IMR-90 (cell line): ENCODE data around the gene ZNF791. TPM values are rescaled to one million over a fixed set of nuclear protein-coding genes. Genes with fewer than 3 reads are reported as not detected.

Experiments
- ATAC-seq: fragments of 200-7000 bp; cut with Tn5 transposase; 2 replicates; pipeline ENCODE4 v1.9.1; 2020; ENCODE audit warnings: low read depth, mild to moderate bottlenecking, moderate library complexity
- BruUV-seq: library from RNA; stranded (reverse); fragments of 400-500 nt; replicated peaks from 2 replicates; lab custom pipeline; 2021; lab: Mats Ljungman, UMichigan
- CTCF ChIA-PET: fragments of 300-600 bp; formaldehyde crosslinking; extraction: SDS; loops from one replicate; lab custom pipeline; 2021; ENCODE audit warnings: antibody characterized with exemption; lab: Yijun Ruan, JAX
- POLR2A ChIA-PET: fragments of 300-600 bp; sonication (Branson Sonifier 250); formaldehyde crosslinking; loops from one replicate; lab custom pipeline; 2022; ENCODE audit warnings: antibody characterized with exemption; ENCODE audit not compliant: unreplicated experiment; lab: Charles Lee
- DNase-seq: peaks from one replicate; pipeline ENCODE4 v3.0.0; 2013
- H2AFZ ChIP-seq: replicated peaks from 2 replicates; pipeline ENCODE3; 2013; ENCODE audit warnings: low read length, mild to moderate bottlenecking; ENCODE audit not compliant: poor library complexity
- H2AK5ac ChIP-seq: 2 replicates; pipeline ENCODE4 v1.6.1; 2013; ENCODE audit warnings: low read depth, low read length, inconsistent platforms
- H2AK9ac ChIP-seq: replicated peaks from 2 replicates; pipeline ENCODE3; 2013; ENCODE audit warnings: mild to moderate bottlenecking, low read depth, low read length, moderate library complexity; ENCODE audit not compliant: poor library complexity
- H2BK120ac ChIP-seq: 2 replicates; pipeline ENCODE4 v1.6.1; 2013; ENCODE audit warnings: low read depth, low read length, inconsistent platforms
- H2BK15ac ChIP-seq: 3 replicates; pipeline ENCODE4 v1.6.1; 2013; ENCODE audit warnings: low read depth, low read length, inconsistent platforms
- H2BK20ac ChIP-seq: 2 replicates; pipeline ENCODE4 v1.6.1; 2013; ENCODE audit warnings: low read depth, mild to moderate bottlenecking, inconsistent platforms, low read length, moderate library complexity
- H2BK5ac ChIP-seq: 2 replicates; pipeline ENCODE4 v1.6.1; 2013; ENCODE audit warnings: mild to moderate bottlenecking, low read depth, low read length, inconsistent platforms; ENCODE audit not compliant: poor library complexity, severe bottlenecking
- H3K14ac ChIP-seq: replicated peaks from 2 replicates; pipeline ENCODE4 v1.6.1; 2013; ENCODE audit warnings: low read depth, low read length, inconsistent platforms
- H3K18ac ChIP-seq: 2 replicates; pipeline ENCODE4 v1.6.1; 2013; ENCODE audit warnings: low read depth, low read length, control low read depth
- H3K23ac ChIP-seq: 2 replicates; pipeline ENCODE4 v1.6.1; 2013; ENCODE audit warnings: low read depth, low read length, inconsistent platforms
- H3K27ac ChIP-seq: 2 replicates; pipeline ENCODE4 v1.5.1; 2013; ENCODE audit warnings: mild to moderate bottlenecking, control low read depth, low read length; ENCODE audit not compliant: insufficient read depth
- H3K27me3 ChIP-seq: 2 replicates; pipeline ENCODE4 v1.6.1; 2013; ENCODE audit warnings: low read length; ENCODE audit not compliant: control insufficient read depth, insufficient read depth
- H3K36me3 ChIP-seq: 2 replicates; pipeline ENCODE4 v1.6.1; 2013; ENCODE audit warnings: low read length, mixed read lengths; ENCODE audit not compliant: control insufficient read depth, insufficient read depth
- H3K4ac ChIP-seq: 2 replicates; pipeline ENCODE4 v1.6.1; 2013; ENCODE audit warnings: low read depth, low read length, inconsistent platforms
- H3K4me1 ChIP-seq: 2 replicates; pipeline ENCODE4 v1.6.1; 2013; ENCODE audit warnings: low read length, mixed read lengths; ENCODE audit not compliant: control insufficient read depth, insufficient read depth
- H3K4me2 ChIP-seq: 2 replicates; pipeline ENCODE4 v1.6.1; 2013; ENCODE audit warnings: low read depth, mild to moderate bottlenecking, control low read depth, low read length, moderate library complexity
- H3K4me3 ChIP-seq: 2 replicates; pipeline ENCODE4 v1.5.1; 2013; ENCODE audit warnings: low read depth, mild to moderate bottlenecking, control low read depth, low read length, moderate library complexity; ENCODE audit not compliant: insufficient read depth
- H3K56ac ChIP-seq: 2 replicates; pipeline ENCODE4 v1.6.1; 2013; ENCODE audit warnings: low read length, inconsistent platforms; ENCODE audit not compliant: insufficient read depth; ENCODE audit errors: extremely low read depth
- H3K79me1 ChIP-seq, 2 experiments: 2 replicates each; pipeline ENCODE4 v1.6.1; 2013; ENCODE audit warnings: low read length in 2 of 2, inconsistent platforms in 1 of 2, low read depth in 1 of 2
- H3K9ac ChIP-seq: 2 replicates; pipeline ENCODE4 v1.6.1; 2013; ENCODE audit warnings: low read depth, low read length, control low read depth
- H3K9me1 ChIP-seq: 2 replicates; pipeline ENCODE4 v1.6.1; 2013; ENCODE audit warnings: low read length, inconsistent platforms; ENCODE audit not compliant: insufficient read depth
- H3K9me3 ChIP-seq: 2 replicates; pipeline ENCODE4 v1.6.1; 2013; ENCODE audit warnings: low read length; ENCODE audit not compliant: control insufficient read depth, insufficient read depth
- H4K20me1 ChIP-seq: 2 replicates; pipeline ENCODE4 v1.6.1; 2013; ENCODE audit warnings: low read length, inconsistent platforms; ENCODE audit not compliant: insufficient read depth
- H4K5ac ChIP-seq: 2 replicates; pipeline ENCODE4 v1.6.1; 2013; ENCODE audit warnings: mild to moderate bottlenecking, low read depth, low read length, control low read depth
- H4K8ac ChIP-seq, 2 experiments: 2 replicates each; pipeline ENCODE4 v1.6.1; 2013; ENCODE audit warnings: low read depth in 2 of 2, low read length in 2 of 2, control low read depth in 1 of 2, inconsistent platforms in 1 of 2
- H4K91ac ChIP-seq: 2 replicates; pipeline ENCODE4 v1.6.1; 2013; ENCODE audit warnings: low read depth, low read length, inconsistent platforms; ENCODE audit not compliant: insufficient read depth
- BHLHE40 ChIP-seq: fragments of 150-350 bp; IDR thresholded peaks from 2 replicates; pipeline ENCODE4 v1.6.1; 2016; ENCODE audit warnings: mild to moderate bottlenecking, low read depth, low read length
- CEBPB ChIP-seq: IDR thresholded peaks from 2 replicates; pipeline ENCODE4 v1.6.1; 2012; ENCODE audit warnings: low read depth, low read length, improper control_type of control experiment
- CTCF ChIP-seq: conservative IDR thresholded peaks from 2 replicates; pipeline ENCODE4 v1.5.1; 2012; ENCODE audit warnings: mild to moderate bottlenecking, low read depth, low read length, improper control_type of control experiment
- ELK1 ChIP-seq: fragments of 150-350 bp; IDR thresholded peaks from 2 replicates; pipeline ENCODE4 v1.6.1; 2016; ENCODE audit warnings: low read depth, mild to moderate bottlenecking, low read length, moderate library complexity, borderline replicate concordance
- FOS ChIP-seq: fragments of 150-350 bp; IDR thresholded peaks from 2 replicates; pipeline ENCODE4 v1.6.1; 2016; ENCODE audit warnings: low read depth, low read length
- MAZ ChIP-seq: IDR thresholded peaks from 2 replicates; pipeline ENCODE4 v1.6.1; 2012; ENCODE audit warnings: low read depth, mild to moderate bottlenecking, low read length, improper control_type of control experiment, moderate library complexity, borderline replicate concordance
- NFE2L2 ChIP-seq: fragments of 150-350 bp; IDR thresholded peaks from 2 replicates; pipeline ENCODE4 v1.6.1; 2016; ENCODE audit warnings: low read depth, mild to moderate bottlenecking, low read length
- SMC3 ChIP-seq: fragments of 150-350 bp; IDR thresholded peaks from 2 replicates; pipeline ENCODE4 v1.6.1; 2016; ENCODE audit warnings: low read depth, mild to moderate bottlenecking, antibody characterized with exemption, low read length, moderate library complexity
- USF2 ChIP-seq: fragments of 150-350 bp; IDR thresholded peaks from 2 replicates; pipeline ENCODE4 v1.6.1; 2017; ENCODE audit warnings: mild to moderate bottlenecking, antibody characterized with exemption, low read length, low read depth
- whole genome bisulfite sequencing, 2 experiments: methylation state at CpG; one replicate each; pipeline versions ENCODE4 v1.1.5 to v1.1.7; 2013; ENCODE audit warnings: missing lambda C conversion rate in 2 of 2; ENCODE audit not compliant: insufficient read length in 1 of 2; ENCODE audit errors: extremely low coverage in 2 of 2; 5-methylcytosine and 5-hydroxymethylcytosine counted together
- dilution Hi-C: fragments of 300-500 bp; cut with HindIII; formaldehyde crosslinking; loops from one replicate; pipeline ENCODE4 v1.14.3; 2018; ENCODE audit warnings: low sequenced_read_pairs; ENCODE audit not compliant: unreplicated experiment
- in situ Hi-C: fragments of 300-500 bp; cut with MboI; formaldehyde crosslinking; loops from 3 replicates; pipeline ENCODE4 v1.14.3; 2019; ENCODE audit warnings: low sequenced_read_pairs, inconsistent platforms, mixed read lengths
- intact Hi-C: fragments of 100-400 bp; cut with micrococcal nuclease; formaldehyde crosslinking; loops from 2 replicates; pipeline ENCODE4 v1.10.0; 2022
- polyA plus RNA-seq, 3 experiments: library from polyadenylated mRNA; depleted of rRNA; stranded (reverse); fragments of >200 nt; gene quantifications; 2 replicates each; pipeline ENCODE4 v1.2.3, GENCODE V29; 2012; ENCODE audit warnings: low replicate concordance in 1 of 3
- total RNA-seq: library from RNA; depleted of rRNA; stranded (reverse); fragments of >200 nt; gene quantifications from 2 replicates; pipeline ENCODE4 v1.2.3, GENCODE V29; 2012

ZNF791 gene
- total and polyA plus RNA-seq, 2 of the 4 experiments (the other 2 are of a cell fraction) = 7.1 to 15.8 TPM

- POLR2A ChIA-PET = no interaction called here
These were observed 65.2 kb downstream of the ZNF791 start for GRCh38 chr19:12675940-12676339.

More at GRCh38 chr19:12675940-12676339, 65.2 kb downstream of the ZNF791 start:
- H2AK5ac ChIP-seq = no peak overlapping the region
- ATAC-seq (no peak), DNase-seq (no peak)
- no peak overlapping the region for H3K56ac ChIP-seq
- peaks cover 15% of the 10 kb centered on the region for H4K20me1 ChIP-seq
- CTCF ChIA-PET = interaction anchor here (0.6 kb wide), 1 partner anchor 930 kb away, joined by 4 read pairs; no protein-coding TSS in a partner anchor
- no peak overlapping the region for H3K9ac ChIP-seq
- H3K4me3 ChIP-seq = no peak overlapping the region
- no peaks in the 10 kb centered on the region for H3K27me3 ChIP-seq
- dilution Hi-C loops = no loop called here
- in situ Hi-C loops = no loop called here
- H3K36me3 ChIP-seq = peaks cover 53% of the 10 kb centered on the region
- H2AK9ac ChIP-seq = no peak overlapping the region
- H3K27ac ChIP-seq = no peak overlapping the region
- H2BK120ac ChIP-seq = no peak overlapping the region
- no peak overlapping the region for H3K23ac ChIP-seq
- no peaks in the 10 kb centered on the region for H3K9me3 ChIP-seq
- WGBS, 2 experiments = 88% methylated on average over 10 of the region's 15 CpGs; no CpG with 5 or more reads in 1 of the 2 experiments
- TF ChIP-seq BHLHE40 (no peak), SMC3 (no peak), CTCF (no peak), ELK1 (no peak), CEBPB (no peak), MAZ (no peak), FOS (no peak), NFE2L2 (no peak), USF2 (no peak)
- no peaks in the 10 kb centered on the region for H3K4me1 ChIP-seq
- peaks cover 13 to 47% of the 10 kb centered on the region in 2 experiments for H3K79me1 ChIP-seq
- H3K14ac ChIP-seq = no peak overlapping the region
- peaks cover 7% of the 10 kb centered on the region; the same call in 1 of the 2 replicates for H3K9me1 ChIP-seq
- no peak overlapping the region for H2BK5ac ChIP-seq
- no peak overlapping the region for H3K18ac ChIP-seq
- no peak overlapping the region for H4K5ac ChIP-seq
- H4K8ac ChIP-seq = no peak overlapping the region
- intact Hi-C loops = loop anchor here (1.0 kb wide), 2 partner anchors 120 to 171 kb away; no protein-coding TSS in a partner anchor
- H3K4me2 ChIP-seq = no peak overlapping the region
- H2BK15ac ChIP-seq = no peak overlapping the region
- no peak overlapping the region for H3K4ac ChIP-seq
- no peak overlapping the region for H4K91ac ChIP-seq
- no peak overlapping the region for H2BK20ac ChIP-seq
- no TSS peak for BruUV-seq
- peak overlapping the region; percentile 56 for H2AFZ ChIP-seq
